MCF 10A (cell line): Measurements from ENCODE around the gene CUEDC1. TPM values are rescaled to one million over a fixed set of nuclear protein-coding genes. Genes with fewer than 3 reads are reported as not detected.

Experiments
- BruUV-seq: library from RNA; stranded (reverse); fragments of 400-500 nt; replicated peaks from 2 replicates; lab custom pipeline; 2021; lab: Mats Ljungman, UMichigan
- CTCF ChIA-PET: fragments of 300-600 bp; sonication (Branson Sonifier 250); formaldehyde crosslinking; extraction: SDS; loops from one replicate; lab custom pipeline; 2021; ENCODE audit warnings: antibody characterized with exemption, inconsistent platforms; lab: Yijun Ruan, JAX
- POLR2A ChIA-PET: fragments of 300-600, 350-650 bp; sonication (Branson Sonifier 250); formaldehyde crosslinking; extraction: SDS; loops from one replicate; lab custom pipeline; 2020; ENCODE audit warnings: antibody characterized with exemption, inconsistent platforms; lab: Yijun Ruan, JAX
- DNase-seq: peaks from one replicate; pipeline ENCODE4 v3.0.0-alpha.2; 2018; ENCODE audit not compliant: unreplicated experiment
- H3K27ac Mint-ChIP-seq: one replicate; pipeline ENCODE4 v1.8.0; 2022; ENCODE audit warnings: mild to moderate bottlenecking, low read depth, mixed read lengths; ENCODE audit not compliant: unreplicated experiment
- H3K27me3 Mint-ChIP-seq: one replicate; pipeline ENCODE4 v1.8.0; 2022; ENCODE audit warnings: mixed read lengths; ENCODE audit not compliant: insufficient read depth, unreplicated experiment
- H3K36me3 Mint-ChIP-seq: one replicate; pipeline ENCODE4 v1.8.0; 2022; ENCODE audit warnings: mild to moderate bottlenecking, moderate library complexity, mixed read lengths; ENCODE audit not compliant: insufficient read depth, unreplicated experiment
- H3K4me1 Mint-ChIP-seq: one replicate; pipeline ENCODE4 v1.8.0; 2022; ENCODE audit warnings: mixed read lengths; ENCODE audit not compliant: insufficient read depth, unreplicated experiment
- H3K4me3 Mint-ChIP-seq: one replicate; pipeline ENCODE4 v1.8.0; 2022; ENCODE audit warnings: mild to moderate bottlenecking, moderate library complexity, mixed read lengths; ENCODE audit not compliant: unreplicated experiment
- H3K9me3 Mint-ChIP-seq: one replicate; pipeline ENCODE4 v1.8.0; 2022; ENCODE audit warnings: mixed read lengths; ENCODE audit not compliant: unreplicated experiment
- CTCF ChIP-seq: fragments of 200-600 bp; IDR thresholded peaks from one replicate; pipeline ENCODE4 v1.8.0; 2022; ENCODE audit warnings: antibody characterized with exemption, mild to moderate bottlenecking; ENCODE audit not compliant: unreplicated experiment
- intact Hi-C: fragments of 100-400 bp; cut with micrococcal nuclease; formaldehyde crosslinking; loops from 2 replicates; pipeline ENCODE4 v1.14.1; 2022
- total RNA-seq: library from RNA; stranded (reverse); gene quantifications from 2 replicates; pipeline ENCODE4 v1.2.3, GENCODE V29; 2022

Gene CUEDC1
- total RNA-seq, 1 experiment from 2014 or later = 15.6 TPM

- Mint-ChIP-seq H3K9me3 (no peaks in the 10 kb centered on the region), H3K4me1 (peaks cover 53% of the 10 kb centered on the region), H3K27me3 (no peaks in the 10 kb centered on the region), H3K27ac (no peak overlapping the region), H3K4me3 (no peak overlapping the region), H3K36me3 (peaks cover 27% of the 10 kb centered on the region)
- no peak for DNase-seq
- ChIA-PET CTCF (interaction anchor here (0.7 to 6.4 kb wide), 11 partner anchors 13 to 137 kb away, joined by 3 to 75 read pairs (median 4); no protein-coding TSS in a partner anchor), POLR2A (interaction anchor here (5.5 to 5.7 kb wide), 2 partner anchors 19 to 76 kb away, joined by 35 to 53 read pairs; partner anchors contain the start of gene MRPS23)
- intact Hi-C loops = no loop called here
- no TSS peak for BruUV-seq
- TF ChIP-seq CTCF = no peak
Measured at GRCh38 chr17:57871155-57871554, 84.1 kb downstream of the CUEDC1 start.

- ChIA-PET POLR2A (interaction anchor here (0.7 to 5.7 kb wide), 11 partner anchors 8 to 137 kb away, joined by 3 to 53 read pairs (median 6); partner anchors contain the start of genes MRPS23, SRSF1 and VEZF1), CTCF (interaction anchor here (0.6 to 6.4 kb wide), 13 partner anchors 12 to 642 kb away, joined by 3 to 75 read pairs (median 5); partner anchors contain the start of gene MRPS23)
- Mint-ChIP-seq H3K9me3 (no peaks in the 10 kb centered on the region), H3K27me3 (no peaks in the 10 kb centered on the region), H3K4me3 (no peak overlapping the region), H3K27ac (peak overlapping the region; percentile 62), H3K4me1 (peaks cover 45% of the 10 kb centered on the region), H3K36me3 (peaks cover 27% of the 10 kb centered on the region)
- no TSS peak for BruUV-seq
- intact Hi-C loops = no loop called here
- TF ChIP-seq CTCF = no peak
- no peak for DNase-seq
Measured at GRCh38 chr17:57870283-57870635, 85.0 kb downstream of the CUEDC1 start.

- Mint-ChIP-seq H3K4me3 (no peak overlapping the region), H3K27ac (peak overlapping the region; percentile 62), H3K27me3 (no peaks in the 10 kb centered on the region), H3K36me3 (peaks cover 27% of the 10 kb centered on the region), H3K4me1 (peaks cover 41% of the 10 kb centered on the region), H3K9me3 (no peaks in the 10 kb centered on the region)
- CTCF ChIA-PET = interaction anchor here (0.5 to 6.4 kb wide), 15 partner anchors 11 to 641 kb away, joined by 3 to 75 read pairs (median 5); partner anchors contain the start of gene MRPS23
- no TSS peak for BruUV-seq
- no peak for TF ChIP-seq CTCF
- DNase-seq = peak; percentile 44
- intact Hi-C loops = loop anchor here (2.0 to 5.0 kb wide), 2 partner anchors 33 to 119 kb away; partner anchors contain the start of gene VEZF1
- POLR2A ChIA-PET = interaction anchor here (0.6 to 5.7 kb wide), 12 partner anchors 8 to 847 kb away, joined by 3 to 53 read pairs (median 6); partner anchors contain the start of genes MRPS23, SRSF1 and VEZF1
Measured at GRCh38 chr17:57869617-57870282, 85.5 kb downstream of the CUEDC1 start.
